Measurements from ENCODE around the gene FBXW4. TPM values are rescaled to one million over a fixed set of nuclear protein-coding genes. Genes with fewer than 3 reads are reported as not detected.

FBXW4 gene
- polyA plus RNA-seq, 1 of the 3 experiments (the other 2 are of a cell fraction), result 27.6 TPM

GRCh38 chr10:101597091-101597900 is 97.7 kb downstream of the FBXW4 start:
- Histone ChIP-seq H3K4me2 (no peak overlapping the region), H3K36me3 (replicated peaks in 1 of 2; ENCODE audit: control insufficient read depth in 1 of 2, insufficient read depth in 2 of 2, low read length in 1 of 2) (peaks cover 5 to 33% of the 10 kb centered on the region in 2 experiments), H3K4me3 (ENCODE audit: low read depth in 2 of 2, low read length in 1 of 2) (no peak overlapping the region), H3K9ac (no peak overlapping the region), H3K27me3 (ENCODE audit: insufficient read depth) (no peaks in the 10 kb centered on the region), H3F3A (replicated peaks; ENCODE audit: insufficient read depth) (peaks cover 6% of the 10 kb centered on the region), H3K27ac (ENCODE audit: low read depth in 2 of 2, low read length in 1 of 2) (peak overlapping the region in 1 of 2 experiments; percentile 3; a peak in 1 of 4 replicates), H4K20me1 (ENCODE audit: insufficient read depth) (no peaks in the 10 kb centered on the region), H2AFZ (ENCODE audit: low read depth) (no peak overlapping the region), H3K4me1 (ENCODE audit: control insufficient read depth in 1 of 2, insufficient read depth in 2 of 2, low read depth in 1 of 2, low read length in 1 of 2) (peaks cover 0 to 10% of the 10 kb centered on the region in 2 experiments; a peak in 1 of 4 replicates), H3K9me3 (no peaks in the 10 kb centered on the region), H3K9me2 (no peaks in the 10 kb centered on the region), H3K79me2 (ENCODE audit: insufficient read depth) (no peaks in the 10 kb centered on the region)
- no peak for DNase-seq
- POLR2A ChIA-PET, result interaction anchor here (1.0 kb wide), 1 partner anchor 14 kb away, joined by 3 read pairs; no protein-coding TSS in a partner anchor
- 76% methylated on average over 14 of the region's 14 CpGs for WGBS (ENCODE audit: low lambda C conversion rate)
- TF ChIP-seq SMC3 (IDR thresholded peaks at IDR 0.05; ENCODE audit: low read depth, low read length), result no peak
- TF ChIP-seq RCOR1 (IDR thresholded peaks at IDR 0.05; ENCODE audit: low read length), result no peak
- no peak for TF ChIP-seq USF2 (IDR thresholded peaks at IDR 0.05; ENCODE audit: borderline replicate concordance, low read depth, low read length)
- no peak for TF ChIP-seq FOXJ3 (CRISPR knock-in tag; IDR thresholded peaks at IDR 0.05)
- no peak for TF ChIP-seq TAF1 (IDR thresholded peaks at IDR 0.05; ENCODE audit: borderline replicate concordance, low read depth, low read length)
- no peak for TF ChIP-seq CHD2 (IDR thresholded peaks at IDR 0.05; ENCODE audit: low read length, partially characterized antibody)
- no peak for TF ChIP-seq GABPA (IDR thresholded peaks at IDR 0.05; ENCODE audit: low read depth)
- TF ChIP-seq PBX3 (IDR thresholded peaks at IDR 0.05), result no peak
- no peak for TF ChIP-seq USF1 (IDR thresholded peaks at IDR 0.05; ENCODE audit: borderline replicate concordance, low read depth)
- no peak for TF ChIP-seq MEF2A (IDR thresholded peaks at IDR 0.05; ENCODE audit: borderline replicate concordance, low read depth)
- TF ChIP-seq YY1 (IDR thresholded peaks at IDR 0.05; ENCODE audit: low read depth), result no peak
- TF ChIP-seq FOXM1 (IDR thresholded peaks at IDR 0.05; ENCODE audit: low read depth), result no peak
- no peak for TF ChIP-seq MXI1 (IDR thresholded peaks at IDR 0.05; ENCODE audit: low read depth, low read length)
- TF ChIP-seq ZBTB33 (IDR thresholded peaks at IDR 0.05; ENCODE audit: borderline replicate concordance, low read depth), result no peak
- no peak for TF ChIP-seq RFX5 (IDR thresholded peaks at IDR 0.05; ENCODE audit: low read length)
- no peak for TF ChIP-seq MAX (IDR thresholded peaks at IDR 0.05; ENCODE audit: low read depth)
- TF ChIP-seq TEAD4 (IDR thresholded peaks at IDR 0.05; ENCODE audit: borderline replicate concordance, insufficient read depth), result no peak
- CTCF ChIA-PET, result interaction anchor here (0.5 to 19.2 kb wide), 6 partner anchors 8 to 383 kb away, joined by 3 to 297 read pairs (median 5); partner anchors contain the start of genes DPCD and NPM3
